Measurements from ENCODE around the gene CLSTN1. TPM values are rescaled to one million over a fixed set of nuclear protein-coding genes. Genes with fewer than 3 reads are reported as not detected.

CLSTN1 gene
- total and polyA plus RNA-seq, 2 of the 13 experiments (the other 11 are each of a cell fraction or from before 2014, with no cell fraction given): 19.7 to 29.8 TPM

- TF ChIP-seq RELA (CRISPR knock-in tag; IDR thresholded peaks at IDR 0.05): peak; percentile 97
- TF ChIP-seq DMTF1 (CRISPR knock-in tag; IDR thresholded peaks at IDR 0.05): no peak
- no peak for TF ChIP-seq CREB1 (IDR thresholded peaks at IDR 0.05)
- no peak for TF ChIP-seq CREB1 (CRISPR knock-in tag; IDR thresholded peaks at IDR 0.05)
- no peak for TF ChIP-seq CHD2 (IDR thresholded peaks at IDR 0.05; ENCODE audit: low read depth, low read length)
- no peak for TF ChIP-seq IRF9 (CRISPR knock-in tag; IDR thresholded peaks at IDR 0.05; ENCODE audit: borderline replicate concordance)
- TF ChIP-seq JUNB (CRISPR knock-in tag; IDR thresholded peaks at IDR 0.05; ENCODE audit: borderline replicate concordance): no peak
- TF ChIP-seq ZBTB3 (CRISPR knock-in tag; IDR thresholded peaks at IDR 0.05; ENCODE audit: borderline replicate concordance, low read depth): no peak
- TF ChIP-seq SIX4 (CRISPR knock-in tag; IDR thresholded peaks at IDR 0.05): no peak
- no peak for TF ChIP-seq ATF7-NPFF (CRISPR knock-in tag; IDR thresholded peaks at IDR 0.05; ENCODE audit: low read depth)
- no peak for TF ChIP-seq THAP8 (CRISPR knock-in tag; IDR thresholded peaks at IDR 0.05; ENCODE audit: borderline replicate concordance)
- no peak for TF ChIP-seq ZNF672 (CRISPR knock-in tag; IDR thresholded peaks at IDR 0.05)
- TF ChIP-seq BRCA1 (CRISPR knock-in tag; IDR thresholded peaks at IDR 0.05): no peak
- TF ChIP-seq PLRG1 (conservative IDR thresholded peaks at IDR 0.05): no peak
- TF ChIP-seq FOXM1 (CRISPR knock-in tag; IDR thresholded peaks at IDR 0.05): no peak
- no peak for TF ChIP-seq GPN1 (CRISPR knock-in tag; IDR thresholded peaks at IDR 0.05; ENCODE audit: borderline replicate concordance)
- no peak for TF ChIP-seq NR2F2 (IDR thresholded peaks at IDR 0.05; ENCODE audit: borderline replicate concordance, low read depth)
- no peak for TF ChIP-seq ZBTB39 (CRISPR knock-in tag; IDR thresholded peaks at IDR 0.05)
- peak; percentile 35; the same call in 1 of the 2 replicates for TF ChIP-seq BCL3 (CRISPR knock-in tag; IDR thresholded peaks at IDR 0.05)
- TF ChIP-seq POLR2AphosphoS2 (IDR thresholded peaks at IDR 0.05; ENCODE audit: low read depth, low read length): no peak
- TF ChIP-seq ELF1 (CRISPR knock-in tag; IDR thresholded peaks at IDR 0.05): peak; percentile 43; the same call in 1 of the 2 replicates
- no peak for TF ChIP-seq NKX3-1 (CRISPR knock-in tag; IDR thresholded peaks at IDR 0.05)
- TF ChIP-seq REXO4 (CRISPR knock-in tag; IDR thresholded peaks at IDR 0.05; ENCODE audit: borderline replicate concordance): no peak
- no peak for TF ChIP-seq MXD4 (CRISPR knock-in tag; IDR thresholded peaks at IDR 0.05)
Measured at GRCh38 chr1:9687120-9687873, 136.5 kb downstream of the CLSTN1 start (continued).

All from HepG2 (cell line).